Endothelial cell of umbilical vein (primary cell): ENCODE data around the gene TMEM151A.

Source experiments
- CTCF ChIP-seq, 2 donors: IDR thresholded peaks; 1 replicate in 1 of 2; 2 replicates in 1 of 2; pipeline ENCODE4 v1.5.1; 2011; ENCODE audit warnings: low read length in 2 of 2, mild to moderate bottlenecking in 2 of 2, moderate library complexity in 2 of 2, control low read depth in 1 of 2, inconsistent platforms in 1 of 2, low read depth in 1 of 2; ENCODE audit not compliant: insufficient read depth in 1 of 2; ENCODE audit errors: extremely low read depth in 1 of 2
- EZH2 ChIP-seq: IDR thresholded peaks from 2 replicates; pipeline ENCODE4 v1.6.1; 2012; ENCODE audit warnings: borderline replicate concordance, low read depth, mild to moderate bottlenecking, moderate library complexity, low read length, inconsistent platforms; ENCODE audit not compliant: severe bottlenecking
- FOS ChIP-seq: IDR thresholded peaks from 2 replicates; pipeline ENCODE4 v1.6.1; 2011; ENCODE audit warnings: mild to moderate bottlenecking, low read length, moderate library complexity, borderline replicate concordance; ENCODE audit not compliant: insufficient read depth
- JUN ChIP-seq: IDR thresholded peaks from 2 replicates; pipeline ENCODE4 v1.6.1; 2011; ENCODE audit warnings: borderline replicate concordance, low read depth; ENCODE audit not compliant: insufficient read length, insufficient read depth
- MAX ChIP-seq: IDR thresholded peaks from 2 replicates; pipeline ENCODE4 v1.6.1; 2011; ENCODE audit not compliant: insufficient read depth, insufficient read length
- MYC ChIP-seq: IDR thresholded peaks from one replicate; pipeline ENCODE4 v1.6.1; 2011; ENCODE audit warnings: mild to moderate bottlenecking, low read depth, low read length
- POLR2A ChIP-seq: IDR thresholded peaks from 2 replicates; pipeline ENCODE4 v1.6.1; 2012; ENCODE audit warnings: low read depth, mild to moderate bottlenecking, control low read depth, low read length
- POLR2AphosphoS5 ChIP-seq: IDR thresholded peaks from 2 replicates; pipeline ENCODE4 v1.6.1; 2012; ENCODE audit warnings: low read depth, mild to moderate bottlenecking, control low read depth, low read length, moderate library complexity; ENCODE audit not compliant: insufficient read depth

GRCh38 chr11:66318600-66318970 is 26.9 kb downstream of the TMEM151A start:
- TF ChIP-seq POLR2AphosphoS5 (no peak), CTCF (IDR thresholded peaks at IDR 0.05; ENCODE audit: extremely low read depth in 1 of 2, insufficient read depth in 1 of 2, low read depth in 1 of 2, low read length in 2 of 2) (no peak), POLR2A (no peak), FOS (no peak), MYC (no peak), MAX (no peak), JUN (no peak), EZH2 (no peak)
